Germinal center (tissue), 1 donor: Measurements from ENCODE around the gene MEGF8.

ENCODE experiments used
- DNase-seq: peaks from one replicate; pipeline ENCODE4 v3.0.0; 2012; ENCODE audit warnings: mixed read lengths, low spot score

Gene MEGF8

GRCh38 chr19:42325308-42325895 is at the start of gene MEGF8:
TSS of gene MEGF8 (plus strand) at chr19:42325635. CDS start at chr19:42326244, 609 bp downstream.
- peak; percentile 98 for DNase-seq

- no peak for DNase-seq
Measured at GRCh38 chr19:42276284-42276683, 49.2 kb upstream of the MEGF8 start.

- no peak for DNase-seq
Measured at GRCh38 chr19:42276821-42277220, 48.6 kb upstream of the MEGF8 start.

GRCh38 chr19:42277821-42278451 is 47.5 kb upstream of the MEGF8 start:
- no peak for DNase-seq

- DNase-seq, result no peak
Measured at GRCh38 chr19:42278452-42279154, 46.8 kb upstream of the MEGF8 start.

- DNase-seq, result no peak
Measured at GRCh38 chr19:42279155-42279901, 46.1 kb upstream of the MEGF8 start.

- peak; percentile 94 for DNase-seq
Measured at GRCh38 chr19:42279902-42280814, 45.3 kb upstream of the MEGF8 start.

GRCh38 chr19:42280815-42281145 is 44.7 kb upstream of the MEGF8 start:
- no peak for DNase-seq

- peak; percentile 56 for DNase-seq
Measured at GRCh38 chr19:42281146-42281826, 44.1 kb upstream of the MEGF8 start.

GRCh38 chr19:42281827-42282762 is 43.3 kb upstream of the MEGF8 start:
- DNase-seq, result no peak

- DNase-seq, result no peak
Measured at GRCh38 chr19:42282819-42283187, 42.6 kb upstream of the MEGF8 start.

GRCh38 chr19:42283188-42284065 is 42.0 kb upstream of the MEGF8 start:
- peak; percentile 96 for DNase-seq

GRCh38 chr19:42284066-42284501 is 41.4 kb upstream of the MEGF8 start:
- peak; percentile 90 for DNase-seq

GRCh38 chr19:42284591-42285341 is 40.7 kb upstream of the MEGF8 start:
- no peak for DNase-seq

GRCh38 chr19:42285541-42285941 is 39.9 kb upstream of the MEGF8 start:
- DNase-seq, result peak; percentile 62

- DNase-seq, result no peak
Measured at GRCh38 chr19:42285988-42286348, 39.5 kb upstream of the MEGF8 start.

GRCh38 chr19:42286349-42287016 is 39.0 kb upstream of the MEGF8 start:
- DNase-seq, result no peak
